ENCODE measurements around the gene TET2.
A peak's percentile ranks its signal among the peaks of the same experiment; 100 is the strongest.
"Not testable (repeated sequence)": the region's sequence is repeated elsewhere in the genome, so short reads cannot be mapped to it uniquely, and the experiment has no call there.

The TET2 gene

GRCh38 chr4:105291925-105292324, 145.2 kb downstream of the TET2 start:
- no peak for DNase-seq (ENCODE audit: low read depth in 2 of 2)

GRCh38 chr4:105293360-105293759, 146.7 kb downstream of the TET2 start:
- no peak for DNase-seq (ENCODE audit: low read depth in 2 of 2)

- no peak for DNase-seq (ENCODE audit: low read depth in 2 of 2)
Observed at GRCh38 chr4:105296672-105297071, 150.0 kb downstream of the TET2 start.

- not testable (repeated sequence) for DNase-seq (ENCODE audit: low read depth in 2 of 2)
Observed at GRCh38 chr4:105299027-105299426, 152.4 kb downstream of the TET2 start.

- DNase-seq (ENCODE audit: low read depth in 2 of 2), result no peak
Observed at GRCh38 chr4:105304085-105304484, 157.4 kb downstream of the TET2 start.

GRCh38 chr4:105305019-105305836, 158.6 kb downstream of the TET2 start:
- no peak for DNase-seq (ENCODE audit: low read depth in 2 of 2)

GRCh38 chr4:105306158-105306781, 159.6 kb downstream of the TET2 start:
- peak; percentile 57 to 62 for DNase-seq (ENCODE audit: low read depth in 2 of 2)

GRCh38 chr4:105306820-105307219, 160.1 kb downstream of the TET2 start:
- no peak for DNase-seq (ENCODE audit: low read depth in 2 of 2)

- DNase-seq (ENCODE audit: low read depth in 2 of 2), result no peak
Observed at GRCh38 chr4:105318486-105318885, 171.8 kb downstream of the TET2 start.

GRCh38 chr4:105327222-105327621, 180.5 kb downstream of the TET2 start:
- DNase-seq (ENCODE audit: low read depth in 2 of 2), result no peak

- DNase-seq (ENCODE audit: low read depth in 2 of 2), result no peak
Observed at GRCh38 chr4:105327956-105328355, 181.3 kb downstream of the TET2 start.

- DNase-seq (ENCODE audit: low read depth in 2 of 2), result no peak
Observed at GRCh38 chr4:105329081-105329480, 182.4 kb downstream of the TET2 start.

Measured in stimulated activated CD4-positive, alpha-beta T cell treated with anti-CD3 and anti-CD28 coated beads, Interleukin-15, amount 100 ng/mL, for 48 hours (primary cell).